Large intestine (tissue), 3 donors: ENCODE measurements around the gene EPB41L4A. TPM values are rescaled to one million over a fixed set of nuclear protein-coding genes. Genes with fewer than 3 reads are reported as not detected.
"Not testable (repeated sequence)": the region's sequence is repeated elsewhere in the genome, so short reads cannot be mapped to it uniquely, and the experiment has no call there.

Source experiments
- DNase-seq, 2 donors: peaks; one replicate each; pipeline versions ENCODE4 v3.0.0 to v3.0.0-alpha.2; 2013
- H3K27ac ChIP-seq: one replicate; pipeline ENCODE4 v1.5.1; 2013; ENCODE audit warnings: low read length
- H3K27me3 ChIP-seq: 2 replicates; pipeline ENCODE4 v1.6.1; 2013; ENCODE audit warnings: low read length; ENCODE audit not compliant: control insufficient read depth, insufficient read depth
- H3K36me3 ChIP-seq: 2 replicates; pipeline ENCODE4 v1.6.1; 2013; ENCODE audit warnings: low read length; ENCODE audit not compliant: control insufficient read depth, insufficient read depth
- H3K4me1 ChIP-seq: one replicate; pipeline ENCODE4 v1.6.1; 2013; ENCODE audit warnings: low read length; ENCODE audit not compliant: control insufficient read depth, insufficient read depth
- H3K4me3 ChIP-seq: one replicate; pipeline ENCODE4 v1.5.1; 2013; ENCODE audit warnings: low read length
- H3K9me3 ChIP-seq: one replicate; pipeline ENCODE4 v1.6.1; 2013; ENCODE audit warnings: mild to moderate bottlenecking, low read depth, low read length, moderate library complexity; ENCODE audit not compliant: control insufficient read depth
- WGBS: methylation state at CpG from one replicate; pipeline ENCODE4 v1.1.5; 2013; ENCODE audit warnings: low lambda C conversion rate; ENCODE audit not compliant: insufficient coverage; 5-methylcytosine and 5-hydroxymethylcytosine counted together
- polyA plus RNA-seq: library from polyadenylated mRNA; unstranded; fragments of 120-200 nt; gene quantifications from one replicate; pipeline ENCODE4 v1.2.1, GENCODE V29; 2013

Gene EPB41L4A
- polyA plus RNA-seq, 1 donor = 2.2 TPM

GRCh38 chr5:112217843-112218579, 201.1 kb downstream of the EPB41L4A start:
- Histone ChIP-seq H3K27ac (no peak overlapping the region), H3K4me1 (no peaks in the 10 kb centered on the region), H3K36me3 (no peaks in the 10 kb centered on the region), H3K9me3 (no peaks in the 10 kb centered on the region), H3K27me3 (no peaks in the 10 kb centered on the region), H3K4me3 (no peak overlapping the region)
- no peak for DNase-seq
- 100% methylated on average over 1 of the region's 5 CpGs for whole genome bisulfite sequencing

GRCh38 chr5:112216140-112216539, 202.9 kb downstream of the EPB41L4A start:
- no peaks in the 10 kb centered on the region for H3K27me3 ChIP-seq
- no peaks in the 10 kb centered on the region for H3K36me3 ChIP-seq
- H3K4me1 ChIP-seq = no peaks in the 10 kb centered on the region
- no peak overlapping the region for H3K4me3 ChIP-seq
- no peak for DNase-seq
- 93% methylated on average over 2 of the region's 3 CpGs for WGBS
- no peaks in the 10 kb centered on the region for H3K9me3 ChIP-seq
- H3K27ac ChIP-seq = no peak overlapping the region

- H3K27me3 ChIP-seq = no peaks in the 10 kb centered on the region
- H3K9me3 ChIP-seq = no peaks in the 10 kb centered on the region
- no peak for DNase-seq
- no peaks in the 10 kb centered on the region for H3K36me3 ChIP-seq
- H3K4me1 ChIP-seq = no peaks in the 10 kb centered on the region
- H3K4me3 ChIP-seq = no peak overlapping the region
- H3K27ac ChIP-seq = no peak overlapping the region
- 43% methylated on average over 1 of the region's 6 CpGs for WGBS
These were observed 208.6 kb downstream of the EPB41L4A start for GRCh38 chr5:112210430-112211005.

GRCh38 chr5:112208699-112209615, 210.1 kb downstream of the EPB41L4A start:
- Histone ChIP-seq H3K9me3 (no peaks in the 10 kb centered on the region), H3K27ac (no peak overlapping the region), H3K27me3 (no peaks in the 10 kb centered on the region), H3K4me3 (no peak overlapping the region), H3K36me3 (no peaks in the 10 kb centered on the region), H3K4me1 (no peaks in the 10 kb centered on the region)
- WGBS = 100% methylated on average over 2 of the region's 4 CpGs
- DNase-seq = no peak

- not testable (repeated sequence) for H3K36me3 ChIP-seq, H3K27ac ChIP-seq, H3K4me1 ChIP-seq, H3K27me3 ChIP-seq, H3K4me3 ChIP-seq, H3K9me3 ChIP-seq, DNase-seq
- 100% methylated on average over 1 of the region's 3 CpGs for WGBS
These were observed 210.9 kb downstream of the EPB41L4A start for GRCh38 chr5:112208195-112208594.

- no peaks in the 10 kb centered on the region for H3K36me3 ChIP-seq
- no peak for DNase-seq
- H3K4me1 ChIP-seq = no peaks in the 10 kb centered on the region
- H3K4me3 ChIP-seq = no peak overlapping the region
- H3K27ac ChIP-seq = no peak overlapping the region
- no peaks in the 10 kb centered on the region for H3K27me3 ChIP-seq
- 0% methylated on average over 1 of the region's 4 CpGs for WGBS
- H3K9me3 ChIP-seq = no peaks in the 10 kb centered on the region
These were observed 213.2 kb downstream of the EPB41L4A start for GRCh38 chr5:112205846-112206245.

GRCh38 chr5:112203229-112203628, 215.8 kb downstream of the EPB41L4A start:
- DNase-seq = no peak
- H3K9me3 ChIP-seq = no peaks in the 10 kb centered on the region
- no peak overlapping the region for H3K27ac ChIP-seq
- H3K4me3 ChIP-seq = no peak overlapping the region
- H3K36me3 ChIP-seq = no peaks in the 10 kb centered on the region
- no peaks in the 10 kb centered on the region for H3K4me1 ChIP-seq
- WGBS = 92% methylated on average over 2 of the region's 4 CpGs
- no peaks in the 10 kb centered on the region for H3K27me3 ChIP-seq

- WGBS = no CpG with 5 or more reads among the region's 2 CpGs
- no peak for DNase-seq
These were observed 216.4 kb downstream of the EPB41L4A start for GRCh38 chr5:112202694-112203093.

GRCh38 chr5:112201141-112201540, 217.9 kb downstream of the EPB41L4A start:
- Histone ChIP-seq H3K27me3 (no peaks in the 10 kb centered on the region), H3K4me1 (no peaks in the 10 kb centered on the region), H3K9me3 (no peaks in the 10 kb centered on the region), H3K4me3 (no peak overlapping the region), H3K36me3 (no peaks in the 10 kb centered on the region), H3K27ac (no peak overlapping the region)
- no peak for DNase-seq
- no CpG with 5 or more reads among the region's 3 CpGs for WGBS

More at GRCh38 chr5:112202694-112203093, 216.4 kb downstream of the EPB41L4A start:
- Histone ChIP-seq H3K9me3 (no peaks in the 10 kb centered on the region), H3K27ac (no peak overlapping the region), H3K27me3 (no peaks in the 10 kb centered on the region), H3K36me3 (no peaks in the 10 kb centered on the region), H3K4me1 (no peaks in the 10 kb centered on the region), H3K4me3 (no peak overlapping the region)

GRCh38 chr5:112200131-112200530, 218.9 kb downstream of the EPB41L4A start:
- Histone ChIP-seq H3K36me3 (no peaks in the 10 kb centered on the region), H3K4me3 (no peak overlapping the region), H3K27ac (no peak overlapping the region), H3K4me1 (no peaks in the 10 kb centered on the region), H3K9me3 (no peaks in the 10 kb centered on the region), H3K27me3 (no peaks in the 10 kb centered on the region)
- WGBS = 90% methylated on average over 3 of the region's 3 CpGs
- DNase-seq = no peak
